Sigmoid colon (tissue), 4 donors: ENCODE data around the gene CDKAL1.

Experiments
- EP300 ChIP-seq, 4 donors: sonication (generic); formaldehyde crosslinking; IDR thresholded peaks; one replicate each; pipeline ENCODE4 v1.6.1; 2017; ENCODE audit warnings: antibody characterized with exemption in 4 of 4
- POLR2A ChIP-seq, 2 donors: fragments of 450-650 bp; IDR thresholded peaks; one replicate each; pipeline ENCODE4 v1.6.1; 2016; ENCODE audit warnings: antibody characterized with exemption in 2 of 2, mild to moderate bottlenecking in 2 of 2, moderate library complexity in 2 of 2
- POLR2AphosphoS5 ChIP-seq, 4 donors: sonication (generic); formaldehyde crosslinking; IDR thresholded peaks; one replicate each; pipeline ENCODE4 v1.6.1; 2017; ENCODE audit warnings: antibody characterized with exemption in 4 of 4
- TF ChIP-seq, protein P1 (sequence below), 4 experiments: fragments of 450-650 bp in 3 of 4; fragments of 200-600 bp in 1 of 4; IDR thresholded peaks; one replicate each; pipeline ENCODE4 v1.5.1; 2016 to 2019; ENCODE audit warnings: antibody characterized with exemption in 4 of 4, mild to moderate bottlenecking in 3 of 4, moderate library complexity in 2 of 4

- TF ChIP-seq, protein P1, sequence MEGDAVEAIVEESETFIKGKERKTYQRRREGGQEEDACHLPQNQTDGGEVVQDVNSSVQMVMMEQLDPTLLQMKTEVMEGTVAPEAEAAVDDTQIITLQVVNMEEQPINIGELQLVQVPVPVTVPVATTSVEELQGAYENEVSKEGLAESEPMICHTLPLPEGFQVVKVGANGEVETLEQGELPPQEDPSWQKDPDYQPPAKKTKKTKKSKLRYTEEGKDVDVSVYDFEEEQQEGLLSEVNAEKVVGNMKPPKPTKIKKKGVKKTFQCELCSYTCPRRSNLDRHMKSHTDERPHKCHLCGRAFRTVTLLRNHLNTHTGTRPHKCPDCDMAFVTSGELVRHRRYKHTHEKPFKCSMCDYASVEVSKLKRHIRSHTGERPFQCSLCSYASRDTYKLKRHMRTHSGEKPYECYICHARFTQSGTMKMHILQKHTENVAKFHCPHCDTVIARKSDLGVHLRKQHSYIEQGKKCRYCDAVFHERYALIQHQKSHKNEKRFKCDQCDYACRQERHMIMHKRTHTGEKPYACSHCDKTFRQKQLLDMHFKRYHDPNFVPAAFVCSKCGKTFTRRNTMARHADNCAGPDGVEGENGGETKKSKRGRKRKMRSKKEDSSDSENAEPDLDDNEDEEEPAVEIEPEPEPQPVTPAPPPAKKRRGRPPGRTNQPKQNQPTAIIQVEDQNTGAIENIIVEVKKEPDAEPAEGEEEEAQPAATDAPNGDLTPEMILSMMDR (IDR thresholded peaks at IDR 0.05), result no peak
- no peak for TF ChIP-seq POLR2AphosphoS5 (IDR thresholded peaks at IDR 0.05)
- no peak for TF ChIP-seq EP300 (IDR thresholded peaks at IDR 0.05)
- TF ChIP-seq POLR2A (IDR thresholded peaks at IDR 0.05), result no peak
Measured at GRCh38 chr6:21053612-21054011, 519.4 kb downstream of the CDKAL1 start.
